HepG2 (cell line): ENCODE results near the gene RPF1. TPM values are rescaled to one million over a fixed set of nuclear protein-coding genes. Genes with fewer than 3 reads are reported as not detected.

Source experiments
- DNMT1 ChIP-seq: sonication (generic); formaldehyde crosslinking; IDR thresholded peaks from 2 replicates; pipeline ENCODE4 v1.5.1; 2020; ENCODE audit warnings: mild to moderate bottlenecking, missing genetic modification reagents
- ELF1 ChIP-seq: sonication (generic); formaldehyde crosslinking; IDR thresholded peaks from 2 replicates; pipeline ENCODE4 v1.4.0; 2020; ENCODE audit warnings: missing genetic modification reagents
- NCOA5 ChIP-seq: sonication (generic); formaldehyde crosslinking; IDR thresholded peaks from 2 replicates; pipeline ENCODE4 v1.4.0; 2020; ENCODE audit warnings: missing genetic modification reagents
- NRL ChIP-seq: sonication (generic); formaldehyde crosslinking; IDR thresholded peaks from 2 replicates; pipeline ENCODE4 v1.5.0; 2020; ENCODE audit warnings: missing genetic modification reagents, mild to moderate bottlenecking, moderate library complexity, borderline replicate concordance
- SP140L ChIP-seq: sonication (generic); formaldehyde crosslinking; IDR thresholded peaks from 2 replicates; pipeline ENCODE4 v1.4.0; 2020; ENCODE audit warnings: missing genetic modification reagents, borderline replicate concordance
- ZFP1 ChIP-seq: IDR thresholded peaks from 2 replicates; pipeline ENCODE4 v1.6.1; 2016
- ZFP36L2 ChIP-seq: sonication (generic); formaldehyde crosslinking; IDR thresholded peaks from 2 replicates; pipeline ENCODE4 v1.4.0; 2020; ENCODE audit warnings: missing genetic modification reagents
- ZNF235 ChIP-seq: sonication (generic); formaldehyde crosslinking; IDR thresholded peaks from 2 replicates; pipeline ENCODE4 v1.8.1; 2023; ENCODE audit warnings: mild to moderate bottlenecking, missing genetic modification reagents, borderline replicate concordance
- ZNF737 ChIP-seq: sonication (generic); formaldehyde crosslinking; IDR thresholded peaks from 2 replicates; pipeline ENCODE4 v1.5.0; 2020; ENCODE audit warnings: missing genetic modification reagents, mild to moderate bottlenecking, borderline replicate concordance
- polyA plus RNA-seq, 8 experiments: library from polyadenylated mRNA; depleted of rRNA in 3 of 8; stranded (reverse) in 7 of 8; unstranded in 1 of 8; fragments of >200 nt; fragmentation: Illumina TruSeq in 4 of 8; extraction: Trizol in 4 of 8; gene quantifications; 2 replicates each; pipeline versions ENCODE4 v1.2.1 to v1.2.3, GENCODE V29; 2011 to 2016; ENCODE audit warnings: low read depth in 4 of 8, missing spikeins in 1 of 8, mixed read lengths in 1 of 8; ENCODE audit not compliant: insufficient read depth in 1 of 8
- total RNA-seq, 5 experiments: library from RNA; depleted of rRNA; stranded (reverse); fragments of >200 nt; fragmentation: Illumina TruSeq; extraction: Trizol; gene quantifications; 2 replicates each; pipeline ENCODE4 v1.2.3, GENCODE V29; 2016; ENCODE audit warnings: low read depth in 1 of 5
- TF ChIP-seq, protein P1 (sequence below): sonication (generic); formaldehyde crosslinking; IDR thresholded peaks from 2 replicates; pipeline ENCODE4 v1.4.0; 2020; ENCODE audit warnings: missing genetic modification reagents
- TF ChIP-seq, protein P2 (sequence below): sonication (generic); formaldehyde crosslinking; IDR thresholded peaks from 2 replicates; pipeline ENCODE4 v1.4.0; 2020; ENCODE audit warnings: mild to moderate bottlenecking, missing genetic modification reagents
- TF ChIP-seq, protein P3 (sequence below): sonication (generic); formaldehyde crosslinking; IDR thresholded peaks from 2 replicates; pipeline ENCODE4 v1.4.0; 2020; ENCODE audit warnings: missing genetic modification reagents
- TF ChIP-seq, protein P4 (sequence below): sonication (generic); formaldehyde crosslinking; IDR thresholded peaks from 2 replicates; pipeline ENCODE4 v1.4.0; 2020; ENCODE audit warnings: mild to moderate bottlenecking, missing genetic modification reagents
- TF ChIP-seq, protein P5 (sequence below): sonication (generic); formaldehyde crosslinking; IDR thresholded peaks from 2 replicates; pipeline ENCODE4 v1.5.0; 2020; ENCODE audit warnings: mild to moderate bottlenecking, missing genetic modification reagents
- TF ChIP-seq, protein P6 (sequence below): sonication (generic); formaldehyde crosslinking; conservative IDR thresholded peaks from 2 replicates; pipeline ENCODE4 v1.4.0; 2020; ENCODE audit warnings: missing genetic modification reagents
- TF ChIP-seq, protein P7 (sequence below): conservative IDR thresholded peaks from 2 replicates; pipeline ENCODE4 v1.6.1; 2018; ENCODE audit warnings: missing genetic modification reagents

RPF1 gene
- total and polyA plus RNA-seq, 2 of the 13 experiments (the other 11 are each of a cell fraction or from before 2014, with no cell fraction given) = 23.0 to 39.0 TPM

DNA sequence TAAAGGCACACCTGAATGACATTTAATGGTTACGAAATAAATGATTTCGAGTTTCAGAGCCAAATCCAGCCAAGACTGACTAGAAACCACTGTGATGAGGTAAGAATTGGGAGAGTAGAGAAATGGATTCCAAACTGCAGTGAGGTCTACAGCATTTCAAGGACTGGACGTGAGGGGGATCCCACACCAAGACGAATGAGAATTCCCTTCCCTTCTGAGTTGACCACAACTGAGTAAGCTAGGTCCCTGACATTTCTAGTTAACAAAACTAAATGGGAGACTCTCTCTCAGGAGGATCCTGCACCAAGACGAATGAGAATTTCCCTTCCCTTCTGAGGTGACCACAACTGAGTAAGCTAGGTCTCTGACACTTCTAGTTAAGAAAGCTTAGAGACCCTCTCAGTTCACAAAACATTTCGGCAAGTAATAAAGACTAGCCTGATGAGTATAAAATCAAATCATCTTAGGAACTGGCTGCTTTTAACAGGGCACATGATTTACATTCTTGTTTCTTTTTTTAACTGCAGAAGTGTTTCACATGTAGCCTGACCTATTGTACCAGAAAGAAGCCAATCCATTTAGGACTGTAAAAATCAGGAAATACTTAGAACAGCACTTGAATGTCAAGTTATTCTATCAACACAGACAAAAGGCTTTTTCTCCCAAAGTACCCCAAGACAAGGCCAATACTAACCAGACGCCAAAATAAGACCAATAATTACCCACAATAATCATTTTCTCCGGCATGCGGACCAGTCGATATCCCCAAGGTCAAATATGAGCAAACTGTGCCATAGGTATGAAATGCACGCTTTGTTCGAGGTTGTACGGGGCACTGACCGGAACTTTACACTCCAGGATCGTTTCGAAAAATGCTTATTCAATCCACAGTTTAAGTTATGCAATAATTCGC lies 25.8 kb downstream of the RPF1 start (continued):
- TF ChIP-seq SP140L (CRISPR knock-in tag) (no peak), NRL (CRISPR knock-in tag) (no peak), ZFP36L2 (CRISPR knock-in tag) (no peak), ZNF235 (no peak), ZFP1 (CRISPR knock-in tag) (no peak), DNMT1 (CRISPR knock-in tag) (no peak), NCOA5 (CRISPR knock-in tag) (no peak), ZNF737 (CRISPR knock-in tag) (no peak), ELF1 (CRISPR knock-in tag) (no peak)
- TF ChIP-seq, protein P1, sequence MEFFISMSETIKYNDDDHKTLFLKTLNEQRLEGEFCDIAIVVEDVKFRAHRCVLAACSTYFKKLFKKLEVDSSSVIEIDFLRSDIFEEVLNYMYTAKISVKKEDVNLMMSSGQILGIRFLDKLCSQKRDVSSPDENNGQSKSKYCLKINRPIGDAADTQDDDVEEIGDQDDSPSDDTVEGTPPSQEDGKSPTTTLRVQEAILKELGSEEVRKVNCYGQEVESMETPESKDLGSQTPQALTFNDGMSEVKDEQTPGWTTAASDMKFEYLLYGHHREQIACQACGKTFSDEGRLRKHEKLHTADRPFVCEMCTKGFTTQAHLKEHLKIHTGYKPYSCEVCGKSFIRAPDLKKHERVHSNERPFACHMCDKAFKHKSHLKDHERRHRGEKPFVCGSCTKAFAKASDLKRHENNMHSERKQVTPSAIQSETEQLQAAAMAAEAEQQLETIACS (CRISPR knock-in tag) = no peak
- TF ChIP-seq, protein P2, sequence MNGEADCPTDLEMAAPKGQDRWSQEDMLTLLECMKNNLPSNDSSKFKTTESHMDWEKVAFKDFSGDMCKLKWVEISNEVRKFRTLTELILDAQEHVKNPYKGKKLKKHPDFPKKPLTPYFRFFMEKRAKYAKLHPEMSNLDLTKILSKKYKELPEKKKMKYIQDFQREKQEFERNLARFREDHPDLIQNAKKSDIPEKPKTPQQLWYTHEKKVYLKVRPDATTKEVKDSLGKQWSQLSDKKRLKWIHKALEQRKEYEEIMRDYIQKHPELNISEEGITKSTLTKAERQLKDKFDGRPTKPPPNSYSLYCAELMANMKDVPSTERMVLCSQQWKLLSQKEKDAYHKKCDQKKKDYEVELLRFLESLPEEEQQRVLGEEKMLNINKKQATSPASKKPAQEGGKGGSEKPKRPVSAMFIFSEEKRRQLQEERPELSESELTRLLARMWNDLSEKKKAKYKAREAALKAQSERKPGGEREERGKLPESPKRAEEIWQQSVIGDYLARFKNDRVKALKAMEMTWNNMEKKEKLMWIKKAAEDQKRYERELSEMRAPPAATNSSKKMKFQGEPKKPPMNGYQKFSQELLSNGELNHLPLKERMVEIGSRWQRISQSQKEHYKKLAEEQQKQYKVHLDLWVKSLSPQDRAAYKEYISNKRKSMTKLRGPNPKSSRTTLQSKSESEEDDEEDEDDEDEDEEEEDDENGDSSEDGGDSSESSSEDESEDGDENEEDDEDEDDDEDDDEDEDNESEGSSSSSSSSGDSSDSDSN (CRISPR knock-in tag) = no peak
- TF ChIP-seq, protein P3, sequence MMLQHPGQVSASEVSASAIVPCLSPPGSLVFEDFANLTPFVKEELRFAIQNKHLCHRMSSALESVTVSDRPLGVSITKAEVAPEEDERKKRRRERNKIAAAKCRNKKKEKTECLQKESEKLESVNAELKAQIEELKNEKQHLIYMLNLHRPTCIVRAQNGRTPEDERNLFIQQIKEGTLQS = no peak
- TF ChIP-seq, protein P4, sequence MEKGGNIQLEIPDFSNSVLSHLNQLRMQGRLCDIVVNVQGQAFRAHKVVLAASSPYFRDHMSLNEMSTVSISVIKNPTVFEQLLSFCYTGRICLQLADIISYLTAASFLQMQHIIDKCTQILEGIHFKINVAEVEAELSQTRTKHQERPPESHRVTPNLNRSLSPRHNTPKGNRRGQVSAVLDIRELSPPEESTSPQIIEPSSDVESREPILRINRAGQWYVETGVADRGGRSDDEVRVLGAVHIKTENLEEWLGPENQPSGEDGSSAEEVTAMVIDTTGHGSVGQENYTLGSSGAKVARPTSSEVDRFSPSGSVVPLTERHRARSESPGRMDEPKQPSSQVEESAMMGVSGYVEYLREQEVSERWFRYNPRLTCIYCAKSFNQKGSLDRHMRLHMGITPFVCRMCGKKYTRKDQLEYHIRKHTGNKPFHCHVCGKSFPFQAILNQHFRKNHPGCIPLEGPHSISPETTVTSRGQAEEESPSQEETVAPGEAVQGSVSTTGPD (CRISPR knock-in tag) = no peak
- TF ChIP-seq, protein P5, sequence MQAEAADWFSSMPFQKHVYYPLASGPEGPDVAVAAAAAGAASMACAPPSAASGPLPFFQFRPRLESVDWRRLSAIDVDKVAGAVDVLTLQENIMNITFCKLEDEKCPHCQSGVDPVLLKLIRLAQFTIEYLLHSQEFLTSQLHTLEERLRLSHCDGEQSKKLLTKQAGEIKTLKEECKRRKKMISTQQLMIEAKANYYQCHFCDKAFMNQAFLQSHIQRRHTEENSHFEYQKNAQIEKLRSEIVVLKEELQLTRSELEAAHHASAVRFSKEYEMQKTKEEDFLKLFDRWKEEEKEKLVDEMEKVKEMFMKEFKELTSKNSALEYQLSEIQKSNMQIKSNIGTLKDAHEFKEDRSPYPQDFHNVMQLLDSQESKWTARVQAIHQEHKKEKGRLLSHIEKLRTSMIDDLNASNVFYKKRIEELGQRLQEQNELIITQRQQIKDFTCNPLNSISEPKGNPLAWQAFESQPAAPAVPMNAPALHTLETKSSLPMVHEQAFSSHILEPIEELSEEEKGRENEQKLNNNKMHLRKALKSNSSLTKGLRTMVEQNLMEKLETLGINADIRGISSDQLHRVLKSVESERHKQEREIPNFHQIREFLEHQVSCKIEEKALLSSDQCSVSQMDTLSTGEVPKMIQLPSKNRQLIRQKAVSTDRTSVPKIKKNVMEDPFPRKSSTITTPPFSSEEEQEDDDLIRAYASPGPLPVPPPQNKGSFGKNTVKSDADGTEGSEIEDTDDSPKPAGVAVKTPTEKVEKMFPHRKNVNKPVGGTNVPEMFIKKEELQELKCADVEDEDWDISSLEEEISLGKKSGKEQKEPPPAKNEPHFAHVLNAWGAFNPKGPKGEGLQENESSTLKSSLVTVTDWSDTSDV = no peak; the same call in 1 of the 2 replicates
- TF ChIP-seq, protein P6, sequence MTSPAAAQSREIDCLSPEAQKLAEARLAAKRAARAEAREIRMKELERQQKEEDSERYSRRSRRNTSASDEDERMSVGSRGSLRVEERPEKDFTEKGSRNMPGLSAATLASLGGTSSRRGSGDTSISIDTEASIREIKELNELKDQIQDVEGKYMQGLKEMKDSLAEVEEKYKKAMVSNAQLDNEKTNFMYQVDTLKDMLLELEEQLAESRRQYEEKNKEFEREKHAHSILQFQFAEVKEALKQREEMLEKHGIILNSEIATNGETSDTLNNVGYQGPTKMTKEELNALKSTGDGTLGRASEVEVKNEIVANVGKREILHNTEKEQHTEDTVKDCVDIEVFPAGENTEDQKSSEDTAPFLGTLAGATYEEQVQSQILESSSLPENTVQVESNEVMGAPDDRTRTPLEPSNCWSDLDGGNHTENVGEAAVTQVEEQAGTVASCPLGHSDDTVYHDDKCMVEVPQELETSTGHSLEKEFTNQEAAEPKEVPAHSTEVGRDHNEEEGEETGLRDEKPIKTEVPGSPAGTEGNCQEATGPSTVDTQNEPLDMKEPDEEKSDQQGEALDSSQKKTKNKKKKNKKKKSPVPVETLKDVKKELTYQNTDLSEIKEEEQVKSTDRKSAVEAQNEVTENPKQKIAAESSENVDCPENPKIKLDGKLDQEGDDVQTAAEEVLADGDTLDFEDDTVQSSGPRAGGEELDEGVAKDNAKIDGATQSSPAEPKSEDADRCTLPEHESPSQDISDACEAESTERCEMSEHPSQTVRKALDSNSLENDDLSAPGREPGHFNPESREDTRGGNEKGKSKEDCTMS (CRISPR knock-in tag) = no peak
- TF ChIP-seq, protein P7, sequence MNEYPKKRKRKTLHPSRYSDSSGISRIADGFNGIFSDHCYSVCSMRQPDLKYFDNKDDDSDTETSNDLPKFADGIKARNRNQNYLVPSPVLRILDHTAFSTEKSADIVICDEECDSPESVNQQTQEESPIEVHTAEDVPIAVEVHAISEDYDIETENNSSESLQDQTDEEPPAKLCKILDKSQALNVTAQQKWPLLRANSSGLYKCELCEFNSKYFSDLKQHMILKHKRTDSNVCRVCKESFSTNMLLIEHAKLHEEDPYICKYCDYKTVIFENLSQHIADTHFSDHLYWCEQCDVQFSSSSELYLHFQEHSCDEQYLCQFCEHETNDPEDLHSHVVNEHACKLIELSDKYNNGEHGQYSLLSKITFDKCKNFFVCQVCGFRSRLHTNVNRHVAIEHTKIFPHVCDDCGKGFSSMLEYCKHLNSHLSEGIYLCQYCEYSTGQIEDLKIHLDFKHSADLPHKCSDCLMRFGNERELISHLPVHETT (CRISPR knock-in tag) = no peak
